IMR-90 (cell line): ENCODE data around the gene INPP4A. TPM values are rescaled to one million over a fixed set of nuclear protein-coding genes. Genes with fewer than 3 reads are reported as not detected.

Experiments
- ATAC-seq: fragments of 200-7000 bp; cut with Tn5 transposase; 2 replicates; pipeline ENCODE4 v1.9.1; 2020; ENCODE audit warnings: low read depth, mild to moderate bottlenecking, moderate library complexity
- BruUV-seq: library from RNA; stranded (reverse); fragments of 400-500 nt; replicated peaks from 2 replicates; lab custom pipeline; 2021; lab: Mats Ljungman, UMichigan
- CTCF ChIA-PET: fragments of 300-600 bp; formaldehyde crosslinking; extraction: SDS; loops from one replicate; lab custom pipeline; 2021; ENCODE audit warnings: antibody characterized with exemption; lab: Yijun Ruan, JAX
- POLR2A ChIA-PET: fragments of 300-600 bp; sonication (Branson Sonifier 250); formaldehyde crosslinking; loops from one replicate; lab custom pipeline; 2022; ENCODE audit warnings: antibody characterized with exemption; ENCODE audit not compliant: unreplicated experiment; lab: Charles Lee
- DNase-seq: peaks from one replicate; pipeline ENCODE4 v3.0.0; 2013
- H2AFZ ChIP-seq: replicated peaks from 2 replicates; pipeline ENCODE3; 2013; ENCODE audit warnings: low read length, mild to moderate bottlenecking; ENCODE audit not compliant: poor library complexity
- H2AK5ac ChIP-seq: 2 replicates; pipeline ENCODE4 v1.6.1; 2013; ENCODE audit warnings: low read depth, low read length, inconsistent platforms
- H2AK9ac ChIP-seq: replicated peaks from 2 replicates; pipeline ENCODE3; 2013; ENCODE audit warnings: mild to moderate bottlenecking, low read depth, low read length, moderate library complexity; ENCODE audit not compliant: poor library complexity
- H2BK120ac ChIP-seq: 2 replicates; pipeline ENCODE4 v1.6.1; 2013; ENCODE audit warnings: low read depth, low read length, inconsistent platforms
- H2BK15ac ChIP-seq: 3 replicates; pipeline ENCODE4 v1.6.1; 2013; ENCODE audit warnings: low read depth, low read length, inconsistent platforms
- H2BK20ac ChIP-seq: 2 replicates; pipeline ENCODE4 v1.6.1; 2013; ENCODE audit warnings: low read depth, mild to moderate bottlenecking, inconsistent platforms, low read length, moderate library complexity
- H2BK5ac ChIP-seq: 2 replicates; pipeline ENCODE4 v1.6.1; 2013; ENCODE audit warnings: mild to moderate bottlenecking, low read depth, low read length, inconsistent platforms; ENCODE audit not compliant: poor library complexity, severe bottlenecking
- H3K14ac ChIP-seq: replicated peaks from 2 replicates; pipeline ENCODE4 v1.6.1; 2013; ENCODE audit warnings: low read depth, low read length, inconsistent platforms
- H3K18ac ChIP-seq: 2 replicates; pipeline ENCODE4 v1.6.1; 2013; ENCODE audit warnings: low read depth, low read length, control low read depth
- H3K23ac ChIP-seq: 2 replicates; pipeline ENCODE4 v1.6.1; 2013; ENCODE audit warnings: low read depth, low read length, inconsistent platforms
- H3K27ac ChIP-seq: 2 replicates; pipeline ENCODE4 v1.5.1; 2013; ENCODE audit warnings: mild to moderate bottlenecking, control low read depth, low read length; ENCODE audit not compliant: insufficient read depth
- H3K27me3 ChIP-seq: 2 replicates; pipeline ENCODE4 v1.6.1; 2013; ENCODE audit warnings: low read length; ENCODE audit not compliant: control insufficient read depth, insufficient read depth
- H3K36me3 ChIP-seq: 2 replicates; pipeline ENCODE4 v1.6.1; 2013; ENCODE audit warnings: low read length, mixed read lengths; ENCODE audit not compliant: control insufficient read depth, insufficient read depth
- H3K4ac ChIP-seq: 2 replicates; pipeline ENCODE4 v1.6.1; 2013; ENCODE audit warnings: low read depth, low read length, inconsistent platforms
- H3K4me1 ChIP-seq: 2 replicates; pipeline ENCODE4 v1.6.1; 2013; ENCODE audit warnings: low read length, mixed read lengths; ENCODE audit not compliant: control insufficient read depth, insufficient read depth
- H3K4me2 ChIP-seq: 2 replicates; pipeline ENCODE4 v1.6.1; 2013; ENCODE audit warnings: low read depth, mild to moderate bottlenecking, control low read depth, low read length, moderate library complexity
- H3K4me3 ChIP-seq: 2 replicates; pipeline ENCODE4 v1.5.1; 2013; ENCODE audit warnings: low read depth, mild to moderate bottlenecking, control low read depth, low read length, moderate library complexity; ENCODE audit not compliant: insufficient read depth
- H3K56ac ChIP-seq: 2 replicates; pipeline ENCODE4 v1.6.1; 2013; ENCODE audit warnings: low read length, inconsistent platforms; ENCODE audit not compliant: insufficient read depth; ENCODE audit errors: extremely low read depth
- H3K79me1 ChIP-seq, 2 experiments: 2 replicates each; pipeline ENCODE4 v1.6.1; 2013; ENCODE audit warnings: low read length in 2 of 2, inconsistent platforms in 1 of 2, low read depth in 1 of 2
- H3K9ac ChIP-seq: 2 replicates; pipeline ENCODE4 v1.6.1; 2013; ENCODE audit warnings: low read depth, low read length, control low read depth
- H3K9me1 ChIP-seq: 2 replicates; pipeline ENCODE4 v1.6.1; 2013; ENCODE audit warnings: low read length, inconsistent platforms; ENCODE audit not compliant: insufficient read depth
- H3K9me3 ChIP-seq: 2 replicates; pipeline ENCODE4 v1.6.1; 2013; ENCODE audit warnings: low read length; ENCODE audit not compliant: control insufficient read depth, insufficient read depth
- H4K20me1 ChIP-seq: 2 replicates; pipeline ENCODE4 v1.6.1; 2013; ENCODE audit warnings: low read length, inconsistent platforms; ENCODE audit not compliant: insufficient read depth
- H4K5ac ChIP-seq: 2 replicates; pipeline ENCODE4 v1.6.1; 2013; ENCODE audit warnings: mild to moderate bottlenecking, low read depth, low read length, control low read depth
- H4K8ac ChIP-seq, 2 experiments: 2 replicates each; pipeline ENCODE4 v1.6.1; 2013; ENCODE audit warnings: low read depth in 2 of 2, low read length in 2 of 2, control low read depth in 1 of 2, inconsistent platforms in 1 of 2
- H4K91ac ChIP-seq: 2 replicates; pipeline ENCODE4 v1.6.1; 2013; ENCODE audit warnings: low read depth, low read length, inconsistent platforms; ENCODE audit not compliant: insufficient read depth
- BHLHE40 ChIP-seq: fragments of 150-350 bp; IDR thresholded peaks from 2 replicates; pipeline ENCODE4 v1.6.1; 2016; ENCODE audit warnings: mild to moderate bottlenecking, low read depth, low read length
- CEBPB ChIP-seq: IDR thresholded peaks from 2 replicates; pipeline ENCODE4 v1.6.1; 2012; ENCODE audit warnings: low read depth, low read length, improper control_type of control experiment
- FOS ChIP-seq: fragments of 150-350 bp; IDR thresholded peaks from 2 replicates; pipeline ENCODE4 v1.6.1; 2016; ENCODE audit warnings: low read depth, low read length
- SMC3 ChIP-seq: fragments of 150-350 bp; IDR thresholded peaks from 2 replicates; pipeline ENCODE4 v1.6.1; 2016; ENCODE audit warnings: low read depth, mild to moderate bottlenecking, antibody characterized with exemption, low read length, moderate library complexity
- WGBS, 2 experiments: methylation state at CpG; one replicate each; pipeline versions ENCODE4 v1.1.5 to v1.1.7; 2013; ENCODE audit warnings: missing lambda C conversion rate in 2 of 2; ENCODE audit not compliant: insufficient read length in 1 of 2; ENCODE audit errors: extremely low coverage in 2 of 2; 5-methylcytosine and 5-hydroxymethylcytosine counted together
- dilution Hi-C: fragments of 300-500 bp; cut with HindIII; formaldehyde crosslinking; loops from one replicate; pipeline ENCODE4 v1.14.3; 2018; ENCODE audit warnings: low sequenced_read_pairs; ENCODE audit not compliant: unreplicated experiment
- in situ Hi-C: fragments of 300-500 bp; cut with MboI; formaldehyde crosslinking; loops from 3 replicates; pipeline ENCODE4 v1.14.3; 2019; ENCODE audit warnings: low sequenced_read_pairs, inconsistent platforms, mixed read lengths
- intact Hi-C: fragments of 100-400 bp; cut with micrococcal nuclease; formaldehyde crosslinking; loops from 2 replicates; pipeline ENCODE4 v1.10.0; 2022
- polyA plus RNA-seq, 3 experiments: library from polyadenylated mRNA; depleted of rRNA; stranded (reverse); fragments of >200 nt; gene quantifications; 2 replicates each; pipeline ENCODE4 v1.2.3, GENCODE V29; 2012; ENCODE audit warnings: low replicate concordance in 1 of 3
- total RNA-seq: library from RNA; depleted of rRNA; stranded (reverse); fragments of >200 nt; gene quantifications from 2 replicates; pipeline ENCODE4 v1.2.3, GENCODE V29; 2012
- TF ChIP-seq, protein P1 (sequence below): fragments of 150-350 bp; IDR thresholded peaks from 2 replicates; pipeline ENCODE4 v1.6.1; 2016; ENCODE audit warnings: low read depth, mild to moderate bottlenecking, low read length, moderate library complexity, borderline replicate concordance

INPP4A gene
- total and polyA plus RNA-seq, 2 of the 4 experiments (the other 2 are of a cell fraction), result 14.5 to 27.1 TPM

DNA sequence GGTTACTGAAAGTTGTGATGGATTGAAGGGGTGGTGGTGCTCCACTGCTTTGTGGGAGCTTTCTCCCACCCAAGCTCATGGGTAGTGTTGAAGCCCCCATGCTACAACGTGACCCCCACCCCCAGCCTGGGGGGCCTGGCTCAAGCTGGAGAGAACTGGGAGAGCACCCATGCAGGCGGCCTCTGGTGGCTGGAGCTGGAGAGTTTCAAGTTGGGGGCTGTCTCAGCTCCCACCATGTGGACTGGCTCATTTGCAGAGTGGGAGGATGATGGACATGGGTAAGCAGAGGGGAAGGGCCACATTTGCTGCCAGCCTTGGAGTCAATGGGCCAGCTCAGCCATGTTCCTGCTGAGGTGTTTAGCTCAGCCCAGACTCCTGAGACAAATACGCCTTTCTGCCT, 62.8 kb downstream of the INPP4A start:
- Histone ChIP-seq H3K79me1 (peaks cover 7 to 78% of the 10 kb centered on the region in 2 experiments; a peak in 3 of 4 replicates), H3K14ac (no peak overlapping the region), H4K8ac (no peak overlapping the region), H3K9ac (no peak overlapping the region), H2BK5ac (no peak overlapping the region), H3K9me1 (peaks cover 23% of the 10 kb centered on the region; the same call in 1 of the 2 replicates), H3K18ac (no peak overlapping the region), H3K9me3 (no peaks in the 10 kb centered on the region), H4K20me1 (peaks cover 21% of the 10 kb centered on the region), H2AK5ac (no peak overlapping the region; the same call in 1 of the 2 replicates), H3K36me3 (no peaks in the 10 kb centered on the region), H2BK120ac (no peak overlapping the region), H3K4me3 (no peak overlapping the region), H3K4me2 (no peak overlapping the region), H4K91ac (no peak overlapping the region), H4K5ac (no peak overlapping the region), H2AK9ac (no peak overlapping the region), H3K23ac (no peak overlapping the region), H2BK20ac (no peak overlapping the region), H3K27ac (no peak overlapping the region), H3K27me3 (no peaks in the 10 kb centered on the region), H3K56ac (no peak overlapping the region), H2BK15ac (no peak overlapping the region), H3K4ac (no peak overlapping the region), H2AFZ (no peak overlapping the region), H3K4me1 (peaks cover 26% of the 10 kb centered on the region)
- intact Hi-C loops, result no loop called here
- DNase-seq (no peak), ATAC-seq (no peak)
- in situ Hi-C loops, result no loop called here
- BruUV-seq, result no TSS peak
- ChIA-PET CTCF (interaction anchor here (0.8 kb wide), 1 partner anchor 20 kb away, joined by 3 read pairs; no protein-coding TSS in a partner anchor), POLR2A (no interaction called here)
- dilution Hi-C loops, result no loop called here
- TF ChIP-seq CEBPB (no peak), SMC3 (no peak), BHLHE40 (no peak), FOS (no peak)
- TF ChIP-seq, protein P1, sequence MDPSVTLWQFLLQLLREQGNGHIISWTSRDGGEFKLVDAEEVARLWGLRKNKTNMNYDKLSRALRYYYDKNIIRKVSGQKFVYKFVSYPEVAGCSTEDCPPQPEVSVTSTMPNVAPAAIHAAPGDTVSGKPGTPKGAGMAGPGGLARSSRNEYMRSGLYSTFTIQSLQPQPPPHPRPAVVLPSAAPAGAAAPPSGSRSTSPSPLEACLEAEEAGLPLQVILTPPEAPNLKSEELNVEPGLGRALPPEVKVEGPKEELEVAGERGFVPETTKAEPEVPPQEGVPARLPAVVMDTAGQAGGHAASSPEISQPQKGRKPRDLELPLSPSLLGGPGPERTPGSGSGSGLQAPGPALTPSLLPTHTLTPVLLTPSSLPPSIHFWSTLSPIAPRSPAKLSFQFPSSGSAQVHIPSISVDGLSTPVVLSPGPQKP, result no peak
- 100% methylated on average over 2 of the region's 3 CpGs; no CpG with 5 or more reads in 1 of the 2 experiments for WGBS, 2 experiments
